Right lobe of liver (tissue), 6 donors: ENCODE measurements around the gene LRG1. TPM values are rescaled to one million over a fixed set of nuclear protein-coding genes. Genes with fewer than 3 reads are reported as not detected.

ENCODE experiments used
- ATAC-seq, 4 donors: fragments of 200-7000 bp; cut with Tn5 transposase; one replicate each; pipeline ENCODE4 v1.9.1; 2020; ENCODE audit warnings: mild to moderate bottlenecking in 4 of 4, moderate library complexity in 4 of 4
- DNase-seq, 3 donors: peaks; one replicate each; pipeline ENCODE4 v3.0.0-alpha.2; 2020
- H3K27ac ChIP-seq, 3 donors: fragments of 200-600 bp; one replicate each; pipeline ENCODE4 v1.8.0; 2022
- H3K27me3 ChIP-seq, 2 donors: fragments of 200-600 bp; one replicate each; pipeline ENCODE4 v1.8.0; 2022
- H3K36me3 ChIP-seq, 4 donors: fragments of 200-600 bp; sonication (generic) in 1 of 4; one replicate each; pipeline versions ENCODE4 v1.5.1 to v1.8.0; 2017 to 2022; ENCODE audit warnings: control low read depth in 1 of 4
- H3K4me1 ChIP-seq, 4 donors: fragments of 200-600 bp; sonication (generic) in 1 of 4; one replicate each; pipeline versions ENCODE4 v1.5.1 to v1.8.0; 2017 to 2022; ENCODE audit warnings: control low read depth in 1 of 4
- H3K4me3 ChIP-seq, 3 donors: fragments of 200-600 bp; one replicate each; pipeline ENCODE4 v1.8.0; 2022
- H3K9me3 ChIP-seq, 4 donors: fragments of 200-600 bp; sonication (generic) in 1 of 4; one replicate each; pipeline versions ENCODE4 v1.5.1 to v1.8.0; 2017 to 2022; ENCODE audit warnings: control low read depth in 1 of 4
- CTCF ChIP-seq, 4 donors: fragments of 200-600 bp in 3 of 4; fragments of 450-650 bp in 1 of 4; IDR thresholded peaks; one replicate each; pipeline versions ENCODE4 v1.5.1 to v1.8.0; 2016 to 2022; ENCODE audit warnings: antibody characterized with exemption in 4 of 4, mild to moderate bottlenecking in 2 of 4
- POLR2A ChIP-seq: fragments of 450-650 bp; IDR thresholded peaks from one replicate; pipeline ENCODE4 v1.6.1; 2017; ENCODE audit warnings: antibody characterized with exemption, mild to moderate bottlenecking
- WGBS: methylation state at CpG from one replicate; pipeline ENCODE4 v1.1.6; 2018; ENCODE audit warnings: low coverage, low lambda C conversion rate; ENCODE audit not compliant: insufficient coverage; ENCODE audit errors: missing lambda C conversion rate; 5-methylcytosine and 5-hydroxymethylcytosine counted together
- intact Hi-C, 2 donors: fragments of 100-400 bp; cut with DNase I; formaldehyde crosslinking; loops; one replicate each; pipeline versions ENCODE4 v1.11.2 to v1.14.1; 2022
- total RNA-seq, 6 experiments: library from RNA; depleted of rRNA in 2 of 6; stranded (reverse); fragments of >200 nt in 2 of 6; fragmentation: NEBNext Ultra II Directional in 3 of 6; extraction: Animal tissue kit (Norgen Biotek cat#: 25700) in 3 of 6; gene quantifications; one replicate each; pipeline versions ENCODE4 v1.1.0 to v1.2.4, GENCODE V29; 2016 to 2023
- donor health status: DM: no; HTN: yes; CAD: no.
- donor health status: DM: no; HTN: no; CAD: no.
- donor health status: DM: no; HTN: no; CAD: no.
- donor health status: DM: no; HTN: yes; CAD: no.
- donor health status: DM: no; HTN: yes; CAD: no.

LRG1 gene
- total RNA-seq, 6 experiments from 2014 or later: 331 to 1,334 (median 524) TPM

- intact Hi-C loops: no loop called here
- Histone ChIP-seq H3K9me3 (no peaks in the 10 kb centered on the region), H3K27ac (no peak overlapping the region), H3K4me1 (no peaks in the 10 kb centered on the region), H3K27me3 (no peaks in the 10 kb centered on the region), H3K4me3 (no peak overlapping the region), H3K36me3 (peaks cover 0 to 48% (median 21%) of the 10 kb centered on the region in 4 donors)
- no peak for ATAC-seq
- WGBS: 87% methylated on average over 6 of the region's 21 CpGs
- DNase-seq: no peak
- TF ChIP-seq CTCF (IDR thresholded peaks at IDR 0.05) (no peak), POLR2A (no peak)
Observed at GRCh38 chr19:4508698-4509097, 31.1 kb downstream of the LRG1 start.

- TF ChIP-seq POLR2A (no peak), CTCF (IDR thresholded peaks at IDR 0.05) (no peak)
- DNase-seq: no peak
- H3K4me1 ChIP-seq: no peaks in the 10 kb centered on the region
- peaks cover 0 to 51% (median 17%) of the 10 kb centered on the region in 4 donors for H3K36me3 ChIP-seq
- no peak for ATAC-seq
- no peak overlapping the region for H3K27ac ChIP-seq
- H3K9me3 ChIP-seq: no peaks in the 10 kb centered on the region
- 75% methylated on average over 2 of the region's 17 CpGs for WGBS
- H3K4me3 ChIP-seq: no peak overlapping the region
- intact Hi-C loops: no loop called here
- H3K27me3 ChIP-seq: no peaks in the 10 kb centered on the region
Observed at GRCh38 chr19:4507804-4508203, 32.0 kb downstream of the LRG1 start.

GRCh38 chr19:4507150-4507452 lies 32.7 kb downstream of the LRG1 start:
- ATAC-seq: no peak
- WGBS: 84% methylated on average over 5 of the region's 12 CpGs
- Histone ChIP-seq H3K4me3 (no peak overlapping the region), H3K9me3 (no peaks in the 10 kb centered on the region), H3K27me3 (no peaks in the 10 kb centered on the region), H3K36me3 (peaks cover 0 to 54% (median 13%) of the 10 kb centered on the region in 4 donors), H3K27ac (no peak overlapping the region), H3K4me1 (no peaks in the 10 kb centered on the region)
- TF ChIP-seq CTCF (IDR thresholded peaks at IDR 0.05) (no peak), POLR2A (no peak)
- intact Hi-C loops: no loop called here
- no peak for DNase-seq

DNA sequence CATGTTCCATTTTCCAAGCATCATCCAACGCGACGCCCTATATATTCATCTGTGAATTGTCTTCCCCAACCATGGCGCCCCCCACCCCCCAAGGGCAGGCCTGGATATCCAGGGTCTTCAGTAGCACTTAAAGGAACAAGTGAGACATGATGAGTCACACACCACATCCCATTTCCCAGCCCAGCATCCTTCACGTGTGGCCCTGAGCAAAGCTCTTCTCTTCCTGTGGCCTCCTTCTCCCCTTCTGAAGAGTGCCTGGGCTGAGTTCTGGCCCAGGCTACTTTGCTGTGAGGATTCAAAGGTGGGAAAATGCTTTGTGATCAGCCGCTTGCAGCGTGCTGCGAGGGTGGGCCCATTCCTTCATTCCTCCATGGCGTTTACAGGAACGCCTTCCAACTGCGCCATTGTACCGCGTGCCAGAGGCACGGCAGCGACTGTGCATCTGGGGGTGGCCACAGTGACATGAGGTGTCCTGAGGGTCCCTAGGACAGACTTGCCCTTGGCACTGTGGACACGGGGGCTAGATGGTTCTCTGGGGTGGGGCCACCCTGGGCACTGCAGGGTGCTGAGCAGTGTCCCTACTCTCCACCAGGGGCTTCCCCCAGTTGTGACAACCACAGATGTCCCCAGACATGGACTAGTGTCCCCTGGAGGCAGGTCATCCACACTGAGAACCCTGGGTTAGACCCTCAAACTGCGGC lies 33.2 kb downstream of the LRG1 start:
- TF ChIP-seq CTCF (IDR thresholded peaks at IDR 0.05) (no peak), POLR2A (no peak)
- no peak overlapping the region for H3K27ac ChIP-seq
- H3K36me3 ChIP-seq: peaks cover 0 to 57% (median 12%) of the 10 kb centered on the region in 4 donors
- WGBS: 85% methylated on average over 9 of the region's 17 CpGs
- H3K9me3 ChIP-seq: no peaks in the 10 kb centered on the region
- H3K4me3 ChIP-seq: no peak overlapping the region
- no peaks in the 10 kb centered on the region for H3K27me3 ChIP-seq
- no peaks in the 10 kb centered on the region for H3K4me1 ChIP-seq
- no peak for DNase-seq
- ATAC-seq: no peak
- intact Hi-C loops: no loop called here
